Measurements from ENCODE around the gene KRT36.
A peak's percentile ranks its signal among the peaks of the same experiment; 100 is the strongest.

The KRT36 gene

GRCh38 chr17:41500131-41500911, 10.6 kb upstream of the KRT36 start:
- no peak for DNase-seq

DNA sequence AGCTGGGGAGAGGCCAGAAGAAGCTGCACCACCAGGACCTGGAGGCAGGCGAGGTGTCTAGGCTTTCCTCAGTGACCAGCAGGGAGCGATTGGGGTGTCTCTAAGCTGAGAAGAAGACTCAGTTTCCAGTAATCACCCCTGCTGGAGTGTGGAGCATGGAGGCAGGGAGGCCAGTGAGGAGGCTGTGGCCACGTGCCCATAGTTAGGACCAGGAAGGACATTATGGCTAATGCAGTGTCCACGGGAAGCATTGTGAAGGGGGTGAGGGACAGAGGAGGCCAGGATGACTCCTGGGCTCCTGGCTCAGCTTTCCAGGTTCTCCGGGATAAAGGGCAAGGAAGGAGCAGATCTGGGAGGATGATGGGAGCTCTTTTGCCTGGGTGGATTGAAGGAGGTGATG, 10.0 kb upstream of the KRT36 start:
- no peak for DNase-seq

DNA sequence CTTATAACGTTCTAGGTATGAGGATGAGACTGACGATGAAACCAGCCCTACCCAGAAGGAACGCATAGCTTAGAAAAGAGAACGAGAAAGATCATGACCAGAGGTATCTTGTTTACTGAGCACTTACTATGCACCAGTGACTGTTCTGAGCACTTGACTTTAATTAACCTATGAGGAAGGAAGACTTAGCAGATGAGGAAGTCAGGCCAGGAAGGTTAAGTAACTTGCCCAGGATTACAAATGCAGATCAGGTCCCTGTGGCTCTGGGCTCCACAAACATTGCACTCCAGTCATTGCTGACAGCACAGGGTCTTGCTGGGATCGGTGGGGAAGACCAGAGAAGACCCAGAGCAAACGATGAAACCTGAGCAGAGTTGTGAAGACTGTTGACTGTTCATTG, 8.6 kb upstream of the KRT36 start:
- DNase-seq = no peak

- peak; percentile 66 for DNase-seq
Observed at GRCh38 chr17:41496803-41497484, 7.2 kb upstream of the KRT36 start.

DNA sequence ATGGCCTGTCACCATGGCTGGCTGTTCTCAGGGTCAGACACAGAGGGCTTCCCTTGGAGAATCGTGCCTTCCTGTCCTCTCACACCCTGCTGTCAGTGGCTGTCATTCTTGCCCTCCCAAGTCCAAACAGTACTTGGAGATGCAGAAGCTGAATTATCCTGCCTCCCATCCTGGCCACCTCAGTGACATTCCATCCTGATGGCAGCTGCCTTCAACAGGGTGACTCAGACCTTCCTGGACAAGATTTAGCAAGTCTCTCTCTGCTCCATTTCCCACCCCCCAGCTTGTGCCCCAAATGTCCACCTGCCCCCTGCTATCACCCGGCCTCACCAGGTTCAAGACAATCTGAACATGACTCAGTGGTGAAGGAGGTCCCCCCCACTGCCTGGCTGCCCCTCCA, 4.8 kb upstream of the KRT36 start:
- DNase-seq = no peak

- peak; percentile 58 for DNase-seq
Observed at GRCh38 chr17:41492771-41493170, 3.1 kb upstream of the KRT36 start.

DNA sequence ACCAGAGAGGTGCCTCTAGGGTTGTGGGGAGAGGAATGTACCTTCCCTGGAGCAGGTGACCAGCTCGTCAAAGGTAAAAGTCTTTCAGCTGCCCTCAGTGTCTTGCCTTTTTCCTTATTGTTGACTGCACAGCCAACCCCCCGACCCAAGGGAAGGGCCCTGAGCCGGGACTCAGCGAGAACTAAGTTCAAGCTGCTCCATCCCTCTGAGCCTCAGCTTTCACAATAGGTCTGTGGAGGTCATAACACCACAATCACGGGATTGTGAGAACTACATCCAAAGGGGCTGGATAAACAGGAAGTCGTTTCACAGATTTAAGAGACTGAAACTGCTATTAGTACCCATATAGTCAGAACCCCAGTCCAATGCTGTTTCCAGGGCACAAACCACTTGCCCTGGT, 2.6 kb upstream of the KRT36 start:
- DNase-seq = no peak

GRCh38 chr17:41491476-41491875, 1.8 kb upstream of the KRT36 start:
- no peak for DNase-seq

GRCh38 chr17:41490000-41490990, 585 bp upstream of the KRT36 start:
- DNase-seq = no peak

- no peak for DNase-seq
Observed at GRCh38 chr17:41486809-41487530, 2.7 kb downstream of the KRT36 start.

GRCh38 chr17:41486316-41486715, 3.4 kb downstream of the KRT36 start:
- DNase-seq = no peak

DNA sequence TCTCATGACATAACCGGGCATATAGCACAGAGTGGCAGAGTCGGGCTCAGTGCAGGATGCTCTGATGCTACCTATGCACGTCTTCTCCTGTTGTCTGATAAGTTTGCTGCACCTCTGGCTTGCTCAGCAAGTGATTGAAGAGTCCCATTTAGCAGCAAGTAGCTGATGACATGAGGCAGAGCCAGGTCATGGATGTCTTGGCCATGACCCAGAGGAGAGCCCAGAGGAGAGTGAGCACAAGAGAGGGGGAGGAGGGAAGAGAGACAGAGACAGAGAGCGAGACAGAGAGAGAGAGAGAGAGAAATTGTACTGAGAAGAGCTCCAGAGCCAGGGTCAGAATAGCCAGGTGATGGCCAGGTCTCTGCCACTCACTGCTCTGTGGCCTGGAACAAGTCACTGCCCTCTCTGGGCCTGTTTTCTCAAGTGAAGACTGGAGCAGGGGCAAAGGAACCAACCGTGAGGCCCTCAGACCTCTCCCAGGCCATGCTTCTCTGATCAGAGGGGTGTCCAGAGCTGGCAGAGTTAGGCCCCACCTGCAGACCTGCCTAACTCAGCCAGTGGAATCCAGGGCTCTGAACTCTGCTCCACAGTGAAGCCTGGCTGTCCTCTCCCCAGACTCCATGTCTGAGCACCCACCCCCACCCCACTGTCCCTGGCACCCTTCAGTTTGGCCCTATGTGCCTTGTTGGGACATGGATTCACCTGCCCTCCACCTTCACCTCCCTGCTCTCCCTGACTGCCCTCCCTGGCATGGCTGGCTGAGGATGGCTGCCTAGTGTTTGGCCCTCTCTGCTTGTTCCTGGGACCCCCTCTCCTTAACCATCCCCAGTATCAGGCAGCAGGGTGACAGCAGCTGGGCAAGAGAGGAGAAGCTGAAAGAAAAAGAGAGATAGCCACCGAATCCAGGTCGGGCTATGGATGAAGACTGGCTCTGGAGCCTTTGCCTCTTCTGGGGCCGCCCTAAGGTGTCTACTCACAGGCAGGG, 4.5 kb downstream of the KRT36 start:
- no peak for DNase-seq

- no peak for DNase-seq
Observed at GRCh38 chr17:41483991-41484826, 5.5 kb downstream of the KRT36 start.

DNA sequence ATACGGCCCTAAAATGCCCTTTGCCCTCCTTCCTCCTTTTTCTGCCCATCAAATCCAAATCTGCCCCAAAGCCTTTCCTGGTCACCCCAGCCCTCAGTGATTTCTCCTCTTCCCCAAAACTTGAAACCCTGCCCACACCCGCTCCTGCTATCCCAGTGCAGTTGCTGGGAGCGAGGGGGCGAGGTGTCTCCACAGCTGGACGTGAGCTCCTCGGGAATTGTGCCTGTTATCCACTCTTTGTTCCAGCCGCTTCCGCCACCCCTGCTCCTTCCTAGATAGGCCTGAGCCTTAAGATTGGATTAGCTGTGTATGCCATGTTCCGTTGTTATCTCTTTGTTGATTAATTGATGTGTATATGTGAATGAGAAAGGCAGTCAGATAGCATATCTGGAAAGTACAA, 6.2 kb downstream of the KRT36 start:
- no peak for DNase-seq

GRCh38 chr17:41481036-41481435, 8.7 kb downstream of the KRT36 start, which contains the start of gene KRT35:
TSS of gene KRT35 (minus strand) at chr17:41481151. CDS start at chr17:41481097, 54 bp downstream.
- no peak for DNase-seq

DNA sequence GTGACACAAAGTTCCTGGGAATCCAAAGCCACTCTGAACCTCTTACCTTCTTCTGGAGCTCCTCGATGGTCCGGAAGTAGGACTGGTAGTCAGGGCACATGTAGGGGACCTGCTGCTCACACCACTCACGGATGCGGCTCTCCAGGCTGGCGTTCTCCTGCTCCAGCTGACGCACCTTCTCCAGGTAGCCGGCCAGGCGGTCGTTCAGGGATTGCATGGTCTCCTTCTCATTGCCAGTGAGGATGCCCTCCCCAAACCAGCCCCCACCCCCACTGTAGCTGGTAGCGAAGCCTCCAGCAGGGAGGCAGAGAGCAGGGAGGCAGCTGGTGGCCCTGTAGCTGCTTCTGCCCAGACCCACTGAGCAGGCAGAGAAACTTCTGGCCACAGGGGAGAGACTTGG, 9.1 kb downstream of the KRT36 start:
- DNase-seq = no peak

GRCh38 chr17:41480136-41480535, 9.6 kb downstream of the KRT36 start:
- DNase-seq = no peak

DNA sequence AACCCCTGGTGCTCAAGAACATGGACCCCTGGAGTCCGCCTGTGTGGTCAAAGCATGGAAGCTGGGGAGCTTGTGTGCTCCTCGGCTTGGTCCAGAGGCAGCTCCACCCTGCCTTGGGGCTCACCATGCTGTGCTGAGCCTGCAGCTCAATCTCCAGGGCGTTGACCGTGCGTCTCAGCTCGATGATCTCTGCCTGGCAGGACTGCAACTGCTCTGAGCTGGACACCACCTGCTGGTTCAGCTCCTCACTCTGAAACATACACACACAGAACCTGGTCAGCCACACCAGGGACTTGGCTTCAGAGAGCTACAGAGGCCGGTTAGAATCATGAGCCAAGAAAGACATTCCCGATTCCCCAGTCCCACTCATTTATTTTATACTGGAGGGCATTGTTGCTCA, 11.5 kb downstream of the KRT36 start:
- no peak for DNase-seq

DNA sequence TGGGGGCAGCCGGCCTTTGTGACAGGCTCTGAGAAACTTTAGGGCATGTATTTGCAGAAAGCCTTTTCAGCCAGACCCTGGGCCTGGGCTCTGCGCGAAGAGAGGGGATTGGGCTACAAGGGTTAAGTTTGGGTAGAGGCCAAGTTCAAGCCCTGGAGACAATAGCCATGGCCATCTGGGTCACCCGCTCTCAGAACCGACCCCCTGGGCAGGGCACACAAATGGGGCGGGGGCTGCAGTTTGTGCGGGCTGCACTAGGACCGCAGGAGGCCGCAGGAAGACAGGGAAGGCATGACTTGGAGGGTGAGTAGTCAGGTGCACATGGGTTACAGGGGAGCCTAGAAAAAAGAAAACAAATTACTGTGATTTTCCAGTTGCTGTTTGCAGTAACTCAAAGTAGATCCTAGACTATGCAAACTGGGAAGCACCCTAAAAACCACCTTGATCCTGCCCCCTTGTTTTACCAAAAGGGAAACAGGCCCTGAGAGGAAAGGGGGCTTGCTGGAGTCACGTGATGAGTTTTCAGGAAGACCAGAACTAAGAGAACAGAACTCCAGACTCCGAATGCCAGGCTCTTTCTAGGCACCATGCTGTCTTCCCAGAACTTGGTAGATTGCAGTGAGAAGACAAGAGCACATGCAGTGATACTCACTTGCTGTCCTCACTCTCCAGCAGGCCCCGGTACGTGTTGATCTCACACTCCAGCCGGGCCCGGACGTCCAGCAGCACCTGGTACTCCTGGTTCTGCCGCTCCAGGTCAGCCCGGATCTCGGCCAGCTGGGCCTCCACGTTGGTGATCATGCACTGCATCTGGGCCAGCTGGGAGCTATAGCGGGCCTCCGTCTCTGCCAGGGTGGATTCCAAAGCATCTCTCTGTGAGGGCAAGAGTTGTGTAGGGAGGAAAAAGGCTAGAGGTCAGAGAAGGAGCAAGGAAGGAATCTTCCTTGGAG, 12.6 kb downstream of the KRT36 start:
- no peak for DNase-seq

All from femur (tissue), 1 donor.